ENCODE results near the gene EXPH5. TPM values are rescaled to one million over a fixed set of nuclear protein-coding genes. Genes with fewer than 3 reads are reported as not detected.

The EXPH5 gene
- polyA plus RNA-seq, 1 donor, result 6.3 TPM

- no peak for DNase-seq
Observed at GRCh38 chr11:108565653-108566052, 27.9 kb downstream of the EXPH5 start.

- DNase-seq, result no peak
Observed at GRCh38 chr11:108562746-108563581, 30.6 kb downstream of the EXPH5 start.

- no peak for DNase-seq
Observed at GRCh38 chr11:108561535-108561991, 32.0 kb downstream of the EXPH5 start.

- DNase-seq, result no peak
Observed at GRCh38 chr11:108559904-108560303, 33.7 kb downstream of the EXPH5 start.

GRCh38 chr11:108559340-108559739 lies 34.2 kb downstream of the EXPH5 start:
- DNase-seq, result no peak

- no peak for DNase-seq
Observed at GRCh38 chr11:108558222-108558621, 35.3 kb downstream of the EXPH5 start.

- no peak for DNase-seq
Observed at GRCh38 chr11:108556019-108556418, 37.5 kb downstream of the EXPH5 start.

- peak; percentile 44 for DNase-seq
Observed at GRCh38 chr11:108551651-108552462, 41.7 kb downstream of the EXPH5 start.

- DNase-seq, result no peak
Observed at GRCh38 chr11:108549319-108549885, 44.2 kb downstream of the EXPH5 start.

- no peak for DNase-seq
Observed at GRCh38 chr11:108545909-108546501, 47.6 kb downstream of the EXPH5 start.

- DNase-seq, result no peak
Observed at GRCh38 chr11:108543316-108543964, 50.1 kb downstream of the EXPH5 start.

GRCh38 chr11:108541531-108541930 lies 52.0 kb downstream of the EXPH5 start:
- no peak for DNase-seq

GRCh38 chr11:108538502-108538901 lies 55.1 kb downstream of the EXPH5 start:
- no peak for DNase-seq

GRCh38 chr11:108538022-108538424 lies 55.5 kb downstream of the EXPH5 start:
- DNase-seq, result no peak

- DNase-seq, result no peak
Observed at GRCh38 chr11:108536783-108537182, 56.8 kb downstream of the EXPH5 start.

GRCh38 chr11:108535384-108535955 lies 58.1 kb downstream of the EXPH5 start:
- no peak for DNase-seq

- no peak for DNase-seq
Observed at GRCh38 chr11:108534274-108534882, 59.2 kb downstream of the EXPH5 start.

- no peak for DNase-seq
Observed at GRCh38 chr11:108530426-108530825, 63.1 kb downstream of the EXPH5 start.

GRCh38 chr11:108527382-108527781 lies 66.2 kb downstream of the EXPH5 start:
- DNase-seq, result no peak

- DNase-seq, result no peak
Observed at GRCh38 chr11:108525161-108525560, 68.4 kb downstream of the EXPH5 start.

- DNase-seq, result no peak
Observed at GRCh38 chr11:108524422-108524821, 69.1 kb downstream of the EXPH5 start.
